CD4-positive, alpha-beta T cell treated with Interleukin-6 for 4 hours (primary cell): Measurements from ENCODE around the gene MEIS1.
"Not testable (repeated sequence)": the region's sequence is repeated elsewhere in the genome, so short reads cannot be mapped to it uniquely, and the experiment has no call there.

Experiments used
- DNase-seq: peaks from one replicate; pipeline ENCODE4 v3.0.0-alpha.2; 2020; ENCODE audit warnings: mixed read lengths

MEIS1 gene

GRCh38 chr2:66470199-66470598 is 35.3 kb downstream of the MEIS1 start:
- DNase-seq = no peak

- no peak for DNase-seq
Measured at GRCh38 chr2:66472225-66472843, 37.4 kb downstream of the MEIS1 start.

GRCh38 chr2:66477135-66477842 is 42.4 kb downstream of the MEIS1 start:
- DNase-seq = no peak

- no peak for DNase-seq
Measured at GRCh38 chr2:66478299-66478698, 43.4 kb downstream of the MEIS1 start.

- DNase-seq = no peak
Measured at GRCh38 chr2:66478731-66479316, 43.9 kb downstream of the MEIS1 start.

- DNase-seq = no peak
Measured at GRCh38 chr2:66481100-66481549, 46.2 kb downstream of the MEIS1 start.

- not testable (repeated sequence) for DNase-seq
Measured at GRCh38 chr2:66485252-66485651, 50.3 kb downstream of the MEIS1 start.

- DNase-seq = no peak
Measured at GRCh38 chr2:66488946-66489345, 54.0 kb downstream of the MEIS1 start.

GRCh38 chr2:66489436-66489835 is 54.5 kb downstream of the MEIS1 start:
- DNase-seq = no peak

GRCh38 chr2:66490588-66491001 is 55.7 kb downstream of the MEIS1 start:
- no peak for DNase-seq

- DNase-seq = no peak
Measured at GRCh38 chr2:66494708-66495107, 59.8 kb downstream of the MEIS1 start.

GRCh38 chr2:66495788-66496640 is 61.1 kb downstream of the MEIS1 start:
- no peak for DNase-seq

GRCh38 chr2:66496670-66497420 is 61.9 kb downstream of the MEIS1 start:
- no peak for DNase-seq

GRCh38 chr2:66497431-66498288 is 62.7 kb downstream of the MEIS1 start:
- DNase-seq = no peak

- no peak for DNase-seq
Measured at GRCh38 chr2:66498289-66498975, 63.5 kb downstream of the MEIS1 start.

- DNase-seq = no peak
Measured at GRCh38 chr2:66501267-66501666, 66.3 kb downstream of the MEIS1 start.

- no peak for DNase-seq
Measured at GRCh38 chr2:66506265-66506664, 71.3 kb downstream of the MEIS1 start.

GRCh38 chr2:66507673-66508201 is 72.8 kb downstream of the MEIS1 start:
- no peak for DNase-seq

- no peak for DNase-seq
Measured at GRCh38 chr2:66508484-66509071, 73.7 kb downstream of the MEIS1 start.

GRCh38 chr2:66509326-66509811 is 74.4 kb downstream of the MEIS1 start:
- DNase-seq = no peak
